Suprapubic skin (tissue), 3 donors: Measurements from ENCODE around the gene NME7.

Experiments used
- CTCF ChIP-seq, 2 donors: fragments of 200-600 bp in 1 of 2; fragments of 450-650 bp in 1 of 2; sonication (generic) in 1 of 2; IDR thresholded peaks; one replicate each; pipeline ENCODE4 v1.5.1; 2016 to 2019; ENCODE audit warnings: antibody characterized with exemption in 2 of 2, mild to moderate bottlenecking in 1 of 2, moderate library complexity in 1 of 2
- POLR2AphosphoS5 ChIP-seq, 3 donors: sonication (generic); formaldehyde crosslinking; IDR thresholded peaks; one replicate each; pipeline ENCODE4 v1.6.1; 2017; ENCODE audit warnings: antibody characterized with exemption in 3 of 3

GRCh38 chr1:169180174-169180573 is 187.4 kb downstream of the NME7 start:
- no peak for TF ChIP-seq CTCF (IDR thresholded peaks at IDR 0.05)
- no peak for TF ChIP-seq POLR2AphosphoS5 (IDR thresholded peaks at IDR 0.05)
